Measurements from ENCODE around the gene SNRNP200.

DNA sequence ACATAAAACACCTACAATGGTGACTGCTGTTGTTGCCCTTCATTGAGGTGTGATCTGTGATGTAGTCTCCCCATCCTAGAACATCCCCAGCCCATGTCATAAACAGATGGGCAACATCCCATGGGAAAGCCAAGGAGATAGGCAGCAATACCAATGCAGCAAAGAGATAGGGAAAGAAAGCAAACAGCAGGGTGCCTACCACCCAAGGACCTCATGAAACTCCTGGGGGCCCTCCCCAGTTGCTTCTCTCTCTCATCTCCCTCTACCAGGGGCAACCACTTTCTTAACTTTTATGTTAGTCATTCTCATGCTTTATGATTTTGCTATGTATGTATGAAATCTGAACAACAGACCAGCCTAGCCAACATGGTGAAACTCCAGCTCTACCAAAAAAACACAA, 11.7 kb upstream of the SNRNP200 start:
- no peak for TF ChIP-seq CTCF (IDR thresholded peaks at IDR 0.05)
- no peak for TF ChIP-seq POLR2AphosphoS5 (IDR thresholded peaks at IDR 0.05)
